GM23338 (cell line): Measurements from ENCODE around the gene WDR19. TPM values are rescaled to one million over a fixed set of nuclear protein-coding genes. Genes with fewer than 3 reads are reported as not detected.

ENCODE experiments used
- ATAC-seq: fragments of 200-7000 bp; cut with Tn5 transposase; 3 replicates; pipeline ENCODE4 v1.9.1; 2020
- DNase-seq: peaks from one replicate; pipeline ENCODE4 v3.0.0-alpha.2; 2015; ENCODE audit warnings: low spot score
- H2AFZ ChIP-seq: fragments of 200-600 bp; sonication (generic); 2 replicates; pipeline ENCODE4 v1.8.0; 2016; ENCODE audit warnings: antibody characterized with exemption, mild to moderate bottlenecking, moderate library complexity
- H3F3A ChIP-seq: fragments of 200-600 bp; sonication (generic); replicated peaks from 2 replicates; pipeline ENCODE4 v1.8.0; 2017; ENCODE audit warnings: antibody characterized with exemption, mixed run types, low read depth
- H3K27ac ChIP-seq: fragments of 200-600 bp; sonication (generic); 2 replicates; pipeline ENCODE4 v1.6.1; 2016; ENCODE audit warnings: low read depth
- H3K27me3 ChIP-seq: fragments of 200-600 bp; sonication (generic); 2 replicates; pipeline ENCODE4 v1.8.0; 2016; ENCODE audit warnings: mild to moderate bottlenecking, mixed run types, moderate library complexity; ENCODE audit not compliant: insufficient read depth
- H3K36me3 ChIP-seq: fragments of 200-600 bp; sonication (generic); 2 replicates; pipeline ENCODE4 v1.8.0; 2016; ENCODE audit warnings: mild to moderate bottlenecking; ENCODE audit not compliant: insufficient read depth
- H3K4me1 ChIP-seq: fragments of 200-600 bp; sonication (generic); 2 replicates; pipeline ENCODE4 v1.8.0; 2016; ENCODE audit warnings: mild to moderate bottlenecking, moderate library complexity; ENCODE audit not compliant: insufficient read depth
- H3K4me2 ChIP-seq: fragments of 200-600 bp; sonication (generic); 2 replicates; pipeline ENCODE4 v1.7.1; 2017; ENCODE audit warnings: mixed run types
- H3K4me3 ChIP-seq: fragments of 200-600 bp; sonication (generic); 2 replicates; pipeline ENCODE4 v1.6.1; 2016; ENCODE audit warnings: mixed run types
- H3K79me2 ChIP-seq: fragments of 200-600 bp; sonication (generic); replicated peaks from 2 replicates; pipeline ENCODE4 v1.8.0; 2017; ENCODE audit warnings: mild to moderate bottlenecking; ENCODE audit not compliant: insufficient read depth
- H3K9me2 ChIP-seq: fragments of 200-600 bp; sonication (generic); 2 replicates; pipeline ENCODE4 v1.8.0; 2017; ENCODE audit not compliant: insufficient read depth
- H4K20me1 ChIP-seq: fragments of 200-600 bp; sonication (generic); replicated peaks from 2 replicates; pipeline ENCODE4 v1.8.0; 2017; ENCODE audit warnings: mild to moderate bottlenecking; ENCODE audit not compliant: insufficient read depth
- H3K27ac Mint-ChIP-seq: 2 replicates; pipeline ENCODE4 v1.8.0; 2020; ENCODE audit warnings: inconsistent platforms, mild to moderate bottlenecking, moderate library complexity, mixed read lengths
- H3K27me3 Mint-ChIP-seq: 3 replicates; pipeline ENCODE4 v1.8.0; 2022; ENCODE audit warnings: low read depth, mild to moderate bottlenecking, moderate library complexity, mixed read lengths, inconsistent platforms; ENCODE audit not compliant: insufficient read depth, poor library complexity
- H3K36me3 Mint-ChIP-seq: 3 replicates; pipeline ENCODE4 v1.8.0; 2021; ENCODE audit warnings: low read depth, mild to moderate bottlenecking, inconsistent platforms, moderate library complexity, mixed read lengths
- H3K4me1 Mint-ChIP-seq: 3 replicates; pipeline ENCODE4 v1.8.0; 2020; ENCODE audit warnings: mild to moderate bottlenecking, inconsistent platforms, mixed read lengths
- H3K4me3 Mint-ChIP-seq: 3 replicates; pipeline ENCODE4 v1.8.0; 2021; ENCODE audit warnings: moderate library complexity, mild to moderate bottlenecking, inconsistent platforms, mixed read lengths
- H3K9me3 Mint-ChIP-seq: 3 replicates; pipeline ENCODE4 v1.8.0; 2020; ENCODE audit warnings: moderate library complexity, mild to moderate bottlenecking, inconsistent platforms, mixed read lengths
- CREB1 ChIP-seq: fragments of 250-450 bp; sonication (Bioruptor Pico); IDR thresholded peaks from 2 replicates; pipeline ENCODE4 v1.5.0; 2020; ENCODE audit warnings: low read depth, mild to moderate bottlenecking, moderate library complexity
- EZH2phosphoT487 ChIP-seq: fragments of 200-600 bp; sonication (generic); IDR thresholded peaks from one replicate; pipeline ENCODE4 v1.8.1; 2018; ENCODE audit warnings: antibody characterized with exemption; ENCODE audit not compliant: unreplicated experiment
- JUNB ChIP-seq: IDR thresholded peaks from one replicate; pipeline ENCODE4 v1.6.1; 2016; ENCODE audit warnings: antibody characterized with exemption; ENCODE audit not compliant: unreplicated experiment
- NANOG ChIP-seq: IDR thresholded peaks from 2 replicates; pipeline ENCODE4 v1.6.1; 2016; ENCODE audit warnings: antibody characterized with exemption, borderline replicate concordance
- POLR2AphosphoS5 ChIP-seq: IDR thresholded peaks from 2 replicates; pipeline ENCODE4 v1.6.1; 2016; ENCODE audit warnings: antibody characterized with exemption, low read depth
- REST ChIP-seq: IDR thresholded peaks from one replicate; pipeline ENCODE4 v1.6.1; 2018; ENCODE audit warnings: antibody characterized with exemption; ENCODE audit not compliant: unreplicated experiment
- STAT1 ChIP-seq: IDR thresholded peaks from one replicate; pipeline ENCODE4 v1.6.1; 2016; ENCODE audit warnings: antibody characterized with exemption; ENCODE audit not compliant: unreplicated experiment
- ZNF114 ChIP-seq: fragments of 250-450 bp; sonication (Bioruptor Pico); IDR thresholded peaks from 2 replicates; pipeline ENCODE4 v1.5.0; 2020; ENCODE audit warnings: mild to moderate bottlenecking, moderate library complexity
- ZNF331 ChIP-seq: fragments of 250-450 bp; sonication (Bioruptor Pico); IDR thresholded peaks from 2 replicates; pipeline ENCODE4 v1.5.0; 2020; ENCODE audit warnings: low read depth, mild to moderate bottlenecking, moderate library complexity
- polyA plus RNA-seq: library from polyadenylated mRNA; unstranded; fragments of >200 nt; fragmentation: Nextera tagmentation; extraction: Ambion mirVana; gene quantifications from 2 replicates; pipeline ENCODE4 v1.2.1, GENCODE V29; 2016
- total RNA-seq: library from RNA; depleted of rRNA; stranded (reverse); fragments of >200 nt; shearing (Covaris generic); gene quantifications from 2 replicates; pipeline ENCODE4 v1.2.3, GENCODE V29; 2014
- TF ChIP-seq, protein P1 (sequence below): fragments of 250-450 bp; sonication (Bioruptor Pico); IDR thresholded peaks from 2 replicates; pipeline ENCODE4 v1.5.0; 2020; ENCODE audit warnings: mild to moderate bottlenecking, moderate library complexity
- TF ChIP-seq, protein P2 (sequence below), 2 experiments: fragments of 200-600 bp in 1 of 2; sonication (generic) in 1 of 2; conservative IDR thresholded peaks; 2 replicates each; pipeline versions ENCODE4 v1.5.1 to v1.6.1; 2016 to 2017; ENCODE audit warnings: antibody characterized with exemption in 2 of 2, low read depth in 2 of 2, mild to moderate bottlenecking in 2 of 2, moderate library complexity in 1 of 2

WDR19 gene
- total and polyA plus RNA-seq, 2 experiments from 2014 or later = 17.2 to 23.7 TPM

DNA sequence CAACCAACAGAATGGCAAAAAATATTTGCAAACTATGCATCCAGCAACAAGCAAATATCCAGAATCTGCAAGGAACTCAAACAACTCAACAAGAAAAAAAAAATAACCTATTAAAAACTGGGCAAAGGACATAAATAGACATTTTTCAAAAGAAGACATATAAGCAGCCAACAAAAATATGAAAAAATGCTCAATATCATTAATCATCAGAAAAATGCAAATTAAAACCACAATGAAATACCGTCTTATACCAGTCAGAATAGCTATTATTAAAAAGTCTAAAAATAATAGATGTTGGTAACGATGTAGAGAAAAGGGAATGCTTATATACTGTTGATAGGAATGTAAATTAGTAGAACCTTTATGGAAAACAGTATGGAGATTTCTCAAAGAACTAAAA lies 53.4 kb downstream of the WDR19 start:
- no peaks in the 10 kb centered on the region; the same call in 2 of the 3 replicates for H3K36me3 Mint-ChIP-seq
- Histone ChIP-seq H3K27me3 (no peaks in the 10 kb centered on the region), H4K20me1 (no peaks in the 10 kb centered on the region), H3K36me3 (no peaks in the 10 kb centered on the region), H3K4me3 (no peak overlapping the region), H3K79me2 (no peaks in the 10 kb centered on the region), H3K27ac (no peak overlapping the region), H3K4me2 (no peak overlapping the region), H2AFZ (no peak overlapping the region), H3F3A (no peaks in the 10 kb centered on the region), H3K9me2 (no peaks in the 10 kb centered on the region), H3K4me1 (no peaks in the 10 kb centered on the region)
- DNase-seq (no peak), ATAC-seq (no peak)
- no peaks in the 10 kb centered on the region for H3K9me3 Mint-ChIP-seq
- no peaks in the 10 kb centered on the region for H3K4me1 Mint-ChIP-seq
- TF ChIP-seq EZH2phosphoT487 (no peak), STAT1 (no peak), JUNB (no peak), NANOG (no peak), REST (no peak), POLR2AphosphoS5 (no peak), ZNF331 (no peak), CREB1 (no peak), ZNF114 (CRISPR knock-in tag) (no peak)
- TF ChIP-seq, protein P1, sequence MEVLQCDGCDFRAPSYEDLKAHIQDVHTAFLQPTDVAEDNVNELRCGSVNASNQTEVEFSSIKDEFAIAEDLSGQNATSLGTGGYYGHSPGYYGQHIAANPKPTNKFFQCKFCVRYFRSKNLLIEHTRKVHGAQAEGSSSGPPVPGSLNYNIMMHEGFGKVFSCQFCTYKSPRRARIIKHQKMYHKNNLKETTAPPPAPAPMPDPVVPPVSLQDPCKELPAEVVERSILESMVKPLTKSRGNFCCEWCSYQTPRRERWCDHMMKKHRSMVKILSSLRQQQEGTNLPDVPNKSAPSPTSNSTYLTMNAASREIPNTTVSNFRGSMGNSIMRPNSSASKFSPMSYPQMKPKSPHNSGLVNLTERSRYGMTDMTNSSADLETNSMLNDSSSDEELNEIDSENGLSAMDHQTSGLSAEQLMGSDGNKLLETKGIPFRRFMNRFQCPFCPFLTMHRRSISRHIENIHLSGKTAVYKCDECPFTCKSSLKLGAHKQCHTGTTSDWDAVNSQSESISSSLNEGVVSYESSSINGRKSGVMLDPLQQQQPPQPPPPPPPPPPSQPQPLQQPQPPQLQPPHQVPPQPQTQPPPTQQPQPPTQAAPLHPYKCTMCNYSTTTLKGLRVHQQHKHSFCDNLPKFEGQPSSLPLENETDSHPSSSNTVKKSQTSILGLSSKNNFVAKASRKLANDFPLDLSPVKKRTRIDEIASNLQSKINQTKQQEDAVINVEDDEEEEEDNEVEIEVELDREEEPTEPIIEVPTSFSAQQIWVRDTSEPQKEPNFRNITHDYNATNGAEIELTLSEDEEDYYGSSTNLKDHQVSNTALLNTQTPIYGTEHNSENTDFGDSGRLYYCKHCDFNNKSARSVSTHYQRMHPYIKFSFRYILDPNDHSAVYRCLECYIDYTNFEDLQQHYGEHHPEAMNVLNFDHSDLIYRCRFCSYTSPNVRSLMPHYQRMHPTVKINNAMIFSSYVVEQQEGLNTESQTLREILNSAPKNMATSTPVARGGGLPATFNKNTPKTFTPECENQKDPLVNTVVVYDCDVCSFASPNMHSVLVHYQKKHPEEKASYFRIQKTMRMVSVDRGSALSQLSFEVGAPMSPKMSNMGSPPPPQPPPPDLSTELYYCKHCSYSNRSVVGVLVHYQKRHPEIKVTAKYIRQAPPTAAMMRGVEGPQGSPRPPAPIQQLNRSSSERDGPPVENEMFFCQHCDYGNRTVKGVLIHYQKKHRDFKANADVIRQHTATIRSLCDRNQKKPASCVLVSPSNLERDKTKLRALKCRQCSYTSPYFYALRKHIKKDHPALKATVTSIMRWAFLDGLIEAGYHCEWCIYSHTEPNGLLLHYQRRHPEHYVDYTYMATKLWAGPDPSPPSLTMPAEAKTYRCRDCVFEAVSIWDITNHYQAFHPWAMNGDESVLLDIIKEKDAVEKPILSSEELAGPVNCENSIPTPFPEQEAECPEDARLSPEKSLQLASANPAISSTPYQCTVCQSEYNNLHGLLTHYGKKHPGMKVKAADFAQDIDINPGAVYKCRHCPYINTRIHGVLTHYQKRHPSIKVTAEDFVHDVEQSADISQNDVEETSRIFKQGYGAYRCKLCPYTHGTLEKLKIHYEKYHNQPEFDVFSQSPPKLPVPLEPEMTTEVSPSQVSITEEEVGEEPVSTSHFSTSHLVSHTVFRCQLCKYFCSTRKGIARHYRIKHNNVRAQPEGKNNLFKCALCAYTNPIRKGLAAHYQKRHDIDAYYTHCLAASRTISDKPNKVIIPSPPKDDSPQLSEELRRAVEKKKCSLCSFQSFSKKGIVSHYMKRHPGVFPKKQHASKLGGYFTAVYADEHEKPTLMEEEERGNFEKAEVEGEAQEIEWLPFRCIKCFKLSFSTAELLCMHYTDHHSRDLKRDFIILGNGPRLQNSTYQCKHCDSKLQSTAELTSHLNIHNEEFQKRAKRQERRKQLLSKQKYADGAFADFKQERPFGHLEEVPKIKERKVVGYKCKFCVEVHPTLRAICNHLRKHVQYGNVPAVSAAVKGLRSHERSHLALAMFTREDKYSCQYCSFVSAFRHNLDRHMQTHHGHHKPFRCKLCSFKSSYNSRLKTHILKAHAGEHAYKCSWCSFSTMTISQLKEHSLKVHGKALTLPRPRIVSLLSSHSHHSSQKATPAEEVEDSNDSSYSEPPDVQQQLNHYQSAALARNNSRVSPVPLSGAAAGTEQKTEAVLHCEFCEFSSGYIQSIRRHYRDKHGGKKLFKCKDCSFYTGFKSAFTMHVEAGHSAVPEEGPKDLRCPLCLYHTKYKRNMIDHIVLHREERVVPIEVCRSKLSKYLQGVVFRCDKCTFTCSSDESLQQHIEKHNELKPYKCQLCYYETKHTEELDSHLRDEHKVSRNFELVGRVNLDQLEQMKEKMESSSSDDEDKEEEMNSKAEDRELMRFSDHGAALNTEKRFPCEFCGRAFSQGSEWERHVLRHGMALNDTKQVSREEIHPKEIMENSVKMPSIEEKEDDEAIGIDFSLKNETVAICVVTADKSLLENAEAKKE (CRISPR knock-in tag) = no peak
- TF ChIP-seq, protein P2, sequence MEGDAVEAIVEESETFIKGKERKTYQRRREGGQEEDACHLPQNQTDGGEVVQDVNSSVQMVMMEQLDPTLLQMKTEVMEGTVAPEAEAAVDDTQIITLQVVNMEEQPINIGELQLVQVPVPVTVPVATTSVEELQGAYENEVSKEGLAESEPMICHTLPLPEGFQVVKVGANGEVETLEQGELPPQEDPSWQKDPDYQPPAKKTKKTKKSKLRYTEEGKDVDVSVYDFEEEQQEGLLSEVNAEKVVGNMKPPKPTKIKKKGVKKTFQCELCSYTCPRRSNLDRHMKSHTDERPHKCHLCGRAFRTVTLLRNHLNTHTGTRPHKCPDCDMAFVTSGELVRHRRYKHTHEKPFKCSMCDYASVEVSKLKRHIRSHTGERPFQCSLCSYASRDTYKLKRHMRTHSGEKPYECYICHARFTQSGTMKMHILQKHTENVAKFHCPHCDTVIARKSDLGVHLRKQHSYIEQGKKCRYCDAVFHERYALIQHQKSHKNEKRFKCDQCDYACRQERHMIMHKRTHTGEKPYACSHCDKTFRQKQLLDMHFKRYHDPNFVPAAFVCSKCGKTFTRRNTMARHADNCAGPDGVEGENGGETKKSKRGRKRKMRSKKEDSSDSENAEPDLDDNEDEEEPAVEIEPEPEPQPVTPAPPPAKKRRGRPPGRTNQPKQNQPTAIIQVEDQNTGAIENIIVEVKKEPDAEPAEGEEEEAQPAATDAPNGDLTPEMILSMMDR (conservative IDR thresholded peaks at IDR 0.05; ENCODE audit: low read depth in 2 of 2) = no peak
- H3K4me3 Mint-ChIP-seq = no peak overlapping the region
- H3K27ac Mint-ChIP-seq = no peak overlapping the region
- no peaks in the 10 kb centered on the region for H3K27me3 Mint-ChIP-seq
